SHP77 treated with DMSO at 0.1 percent for 48 hours (cell line): ENCODE data around the gene NDUFAF3.

Experiments used
- DNase-seq: peaks from one replicate; lab custom pipeline; 2025; lab: John Stamatoyannopoulos, UW

NDUFAF3 gene

GRCh38 chr3:49054344-49054862, 32.5 kb downstream of the NDUFAF3 start:
- no peak for DNase-seq

GRCh38 chr3:49057268-49057667, 35.3 kb downstream of the NDUFAF3 start:
- DNase-seq = no peak

- no peak for DNase-seq
Measured at GRCh38 chr3:49058011-49058410, 36.1 kb downstream of the NDUFAF3 start.
